CD1c-positive myeloid dendritic cell (primary cell): ENCODE data around the gene PIGX.
"Not testable (repeated sequence)": the region's sequence is repeated elsewhere in the genome, so short reads cannot be mapped to it uniquely, and the experiment has no call there.

Experiments
- DNase-seq: peaks from one replicate; pipeline ENCODE4 v3.0.0-alpha.2; 2016; ENCODE audit errors: extremely low spot score

Gene PIGX

GRCh38 chr3:196706327-196706726, 5.8 kb upstream of the PIGX start:
- DNase-seq: no peak

GRCh38 chr3:196706731-196707130, 5.4 kb upstream of the PIGX start:
- DNase-seq: no peak

- no peak for DNase-seq
These were observed 4.6 kb upstream of the PIGX start for GRCh38 chr3:196707566-196707965.

- DNase-seq: no peak
These were observed 3.7 kb upstream of the PIGX start for GRCh38 chr3:196708467-196708866.

- peak; percentile 73 for DNase-seq
These were observed 587 bp downstream of the PIGX start for GRCh38 chr3:196712514-196713413.

- DNase-seq: not testable (repeated sequence)
These were observed 5.0 kb downstream of the PIGX start for GRCh38 chr3:196717162-196717561.

GRCh38 chr3:196721097-196721496, 8.9 kb downstream of the PIGX start:
- no peak for DNase-seq

GRCh38 chr3:196726788-196727675, 14.9 kb downstream of the PIGX start:
- no peak for DNase-seq

GRCh38 chr3:196735751-196736150, 23.6 kb downstream of the PIGX start:
- DNase-seq: no peak

- no peak for DNase-seq
These were observed 24.6 kb downstream of the PIGX start for GRCh38 chr3:196736670-196737374.

- no peak for DNase-seq
These were observed 25.5 kb downstream of the PIGX start for GRCh38 chr3:196737655-196738054.

- DNase-seq: peak; percentile 95
These were observed 27.7 kb downstream of the PIGX start, which contains the start of gene PAK2 for GRCh38 chr3:196739671-196740480. PAK2 (plus strand) TSS chr3:196739857; CDS start chr3:196782647, 42,790 bp downstream.

- DNase-seq: peak; percentile 56
These were observed 28.5 kb downstream of the PIGX start for GRCh38 chr3:196740481-196741248.

- DNase-seq: no peak
These were observed 29.2 kb downstream of the PIGX start for GRCh38 chr3:196741249-196741889.

- DNase-seq: not testable (repeated sequence)
These were observed 31.4 kb downstream of the PIGX start for GRCh38 chr3:196743569-196743968.

GRCh38 chr3:196749125-196749524, 36.9 kb downstream of the PIGX start:
- DNase-seq: peak; percentile 74

GRCh38 chr3:196753201-196753600, 41.0 kb downstream of the PIGX start:
- no peak for DNase-seq

- no peak for DNase-seq
These were observed 42.2 kb downstream of the PIGX start for GRCh38 chr3:196754091-196754981.

GRCh38 chr3:196756732-196757131, 44.6 kb downstream of the PIGX start:
- no peak for DNase-seq
